T-helper 17 cell (primary cell): ENCODE results near the gene OR51I2. TPM values are rescaled to one million over a fixed set of nuclear protein-coding genes. Genes with fewer than 3 reads are reported as not detected.

ENCODE experiments used
- ATAC-seq: fragments of 150-1000 bp; cut with Tn5 transposase; 2 replicates; pipeline ENCODE4 v1.10.0; 2021; ENCODE audit warnings: mild to moderate bottlenecking, moderate library complexity
- DNase-seq, 3 donors: peaks; one replicate each; pipeline versions ENCODE4 v3.0.0 to v3.0.0-alpha.2; 2020 to 2021
- H3K9me3 ChIP-seq: one replicate; pipeline ENCODE4 v1.7.0; 2013; ENCODE audit warnings: low read length, mild to moderate bottlenecking; ENCODE audit not compliant: control insufficient read depth, poor library complexity, severe bottlenecking
- H3K27ac Mint-ChIP-seq: one replicate; pipeline ENCODE4 v1.8.0; 2022; ENCODE audit warnings: mild to moderate bottlenecking, moderate library complexity, mixed read lengths
- H3K27me3 Mint-ChIP-seq: one replicate; pipeline ENCODE4 v1.8.0; 2022; ENCODE audit warnings: mixed read lengths
- H3K36me3 Mint-ChIP-seq: one replicate; pipeline ENCODE4 v1.8.0; 2022; ENCODE audit warnings: low read depth, mixed read lengths
- H3K4me1 Mint-ChIP-seq: one replicate; pipeline ENCODE4 v1.8.0; 2022; ENCODE audit warnings: mild to moderate bottlenecking, mixed read lengths
- H3K4me3 Mint-ChIP-seq: one replicate; pipeline ENCODE4 v1.8.0; 2022; ENCODE audit warnings: mild to moderate bottlenecking, moderate library complexity, mixed read lengths
- total RNA-seq, 4 donors: library from RNA in 2 of 4; stranded (reverse) in 2 of 4; gene quantifications; one replicate each; pipeline ENCODE4 v1.2.3 and lab custom pipeline; 2022 to 2026

Gene OR51I2
- total RNA-seq, 2 donors from 2014 or later = not detected

- ATAC-seq = no peak
- no peak overlapping the region for H3K27ac Mint-ChIP-seq
These were observed 37.3 kb downstream of the OR51I2 start for GRCh38 chr11:5486421-5486820.

GRCh38 chr11:5488385-5488784, 39.3 kb downstream of the OR51I2 start, which contains the start of gene OR52D1:
Gene OR52D1, plus strand, starts transcription at chr11:5488685. Its CDS starts 22 bp downstream, at chr11:5488707.
- Mint-ChIP-seq H3K27me3 (peaks cover 31% of the 10 kb centered on the region), H3K4me3 (no peak within 1 kb of the TSS), H3K36me3 (peaks cover 2% of the 10 kb centered on the region), H3K27ac (no peak within 1 kb of the TSS), H3K4me1 (peaks cover 3% of the 10 kb centered on the region)
- H3K9me3 ChIP-seq = no peaks in the 10 kb centered on the region
- no peak for ATAC-seq
- DNase-seq = no peak

More at GRCh38 chr11:5486421-5486820, 37.3 kb downstream of the OR51I2 start:
- Mint-ChIP-seq H3K36me3 (peaks cover 2% of the 10 kb centered on the region), H3K4me3 (no peak overlapping the region), H3K4me1 (peaks cover 3% of the 10 kb centered on the region), H3K27me3 (peaks cover 24% of the 10 kb centered on the region)
- DNase-seq = no peak
- H3K9me3 ChIP-seq = no peaks in the 10 kb centered on the region

- ATAC-seq (no peak), DNase-seq (no peak)
- Mint-ChIP-seq H3K27me3 (peaks cover 31% of the 10 kb centered on the region), H3K27ac (no peak overlapping the region), H3K4me1 (peaks cover 3% of the 10 kb centered on the region), H3K36me3 (peaks cover 2% of the 10 kb centered on the region), H3K4me3 (no peak overlapping the region)
- H3K9me3 ChIP-seq = no peaks in the 10 kb centered on the region
These were observed 39.8 kb downstream of the OR51I2 start for GRCh38 chr11:5488798-5489399.

GRCh38 chr11:5489576-5490357, 40.6 kb downstream of the OR51I2 start:
- Mint-ChIP-seq H3K27ac (no peak overlapping the region), H3K4me3 (no peak overlapping the region), H3K4me1 (peaks cover 3% of the 10 kb centered on the region), H3K36me3 (peaks cover 2% of the 10 kb centered on the region), H3K27me3 (peaks cover 31% of the 10 kb centered on the region)
- ATAC-seq (no peak), DNase-seq (no peak)
- H3K9me3 ChIP-seq = no peaks in the 10 kb centered on the region

- H3K4me3 Mint-ChIP-seq = no peak overlapping the region
- no peak for DNase-seq
- ATAC-seq = no peak
- peaks cover 2% of the 10 kb centered on the region for H3K36me3 Mint-ChIP-seq
- H3K27me3 Mint-ChIP-seq = peaks cover 32% of the 10 kb centered on the region
- no peaks in the 10 kb centered on the region for H3K9me3 ChIP-seq
- no peaks in the 10 kb centered on the region for H3K4me1 Mint-ChIP-seq
- no peak overlapping the region for H3K27ac Mint-ChIP-seq
These were observed 50.5 kb downstream of the OR51I2 start for GRCh38 chr11:5499671-5500070.

- no peaks in the 10 kb centered on the region for H3K9me3 ChIP-seq
- Mint-ChIP-seq H3K27ac (no peak overlapping the region), H3K27me3 (peaks cover 38% of the 10 kb centered on the region), H3K4me3 (no peak overlapping the region), H3K4me1 (no peaks in the 10 kb centered on the region), H3K36me3 (peaks cover 2% of the 10 kb centered on the region)
- ATAC-seq (no peak), DNase-seq (no peak)
These were observed 51.3 kb downstream of the OR51I2 start for GRCh38 chr11:5500393-5500801.

GRCh38 chr11:5504403-5504921, 55.3 kb downstream of the OR51I2 start:
- peaks cover 2% of the 10 kb centered on the region for H3K36me3 Mint-ChIP-seq
- ATAC-seq (no peak), DNase-seq (no peak)
- H3K27ac Mint-ChIP-seq = no peak overlapping the region
- H3K4me3 Mint-ChIP-seq = no peak overlapping the region
- no peaks in the 10 kb centered on the region for H3K9me3 ChIP-seq
- peaks cover 2% of the 10 kb centered on the region for H3K4me1 Mint-ChIP-seq
- peaks cover 63% of the 10 kb centered on the region for H3K27me3 Mint-ChIP-seq

- ATAC-seq (no peak), DNase-seq (no peak)
- Mint-ChIP-seq H3K27ac (no peak overlapping the region), H3K4me1 (peaks cover 6% of the 10 kb centered on the region), H3K27me3 (peaks cover 65% of the 10 kb centered on the region), H3K36me3 (peaks cover 2% of the 10 kb centered on the region), H3K4me3 (no peak overlapping the region)
- H3K9me3 ChIP-seq = no peaks in the 10 kb centered on the region
These were observed 56.4 kb downstream of the OR51I2 start for GRCh38 chr11:5505363-5506048.

Other genes with a start within 250 kb of the OR51I2 start
- gene OR51V1, start 248.6 kb upstream of the OR51I2 start, total RNA-seq = not detected
- gene HBB, start 222.3 kb upstream of the OR51I2 start, total RNA-seq = 1 to 10 TPM in 1 of 2 donors, not detected in 1; 1.3 TPM
- gene HBD, start 214.8 kb upstream of the OR51I2 start, total RNA-seq = 1 to 10 TPM in 1 of 2 donors, not detected in 1; 1.0 TPM
- not detected for gene HBG1, start 199.5 kb upstream of the OR51I2 start, total RNA-seq
- 1 to 10 TPM in 1 of 2 donors, not detected in 1; 1.7 TPM for gene HBG2, start 194.5 kb upstream of the OR51I2 start, total RNA-seq
- gene HBE1, start 179.4 kb upstream of the OR51I2 start, total RNA-seq = not detected
- not detected for gene OR51B4, start 147.4 kb upstream of the OR51I2 start, total RNA-seq
- gene OR51B2, start 125.0 kb upstream of the OR51I2 start, total RNA-seq = not detected
- under 1 TPM in 1 of 2 donors, not detected in 1; 0.40 TPM for gene OR51B5, start 105.8 kb upstream of the OR51I2 start, total RNA-seq
- gene OR51B6, start 97.8 kb upstream of the OR51I2 start, total RNA-seq = not detected
- not detected for gene OR51M1, start 65.5 kb upstream of the OR51I2 start, total RNA-seq
- gene OR51Q1, start 27.2 kb upstream of the OR51I2 start, total RNA-seq = not detected
- gene OR51I1, start 7.8 kb upstream of the OR51I2 start, total RNA-seq = not detected
- gene OR52D1, start 39.4 kb downstream of the OR51I2 start, total RNA-seq = not detected
- under 1 TPM in 1 of 2 donors, not detected in 1; 0.20 TPM for gene UBQLN3, start 60.6 kb downstream of the OR51I2 start, total RNA-seq
- under 1 TPM; 0.29 to 0.42 TPM for gene UBQLNL, start 67.4 kb downstream of the OR51I2 start, total RNA-seq
- gene OR52H1, start 99.2 kb downstream of the OR51I2 start, total RNA-seq = not detected
- gene OR52B6, start 131.6 kb downstream of the OR51I2 start, total RNA-seq = not detected
- gene TRIM6, start 147.3 kb downstream of the OR51I2 start, total RNA-seq = not detected
- gene TRIM34, start 175.7 kb downstream of the OR51I2 start, total RNA-seq = 1 to 10 TPM; 3.8 to 6.5 TPM
- gene TRIM5, start 235.8 kb downstream of the OR51I2 start, total RNA-seq = 10 to 100 TPM in 1 of 2 donors, 1 to 10 TPM in 1; 9.9 to 10.4 TPM
- 100 to 1,000 TPM; 273 to 293 TPM for gene TRIM22, start 240.5 kb downstream of the OR51I2 start, total RNA-seq